DND-41 (cell line): ENCODE measurements around the gene LINC01488.

ENCODE experiments used
- ATAC-seq: fragments of 200-7000 bp; cut with Tn5 transposase; 3 replicates; pipeline ENCODE4 v1.9.1; 2021; ENCODE audit warnings: low read depth; ENCODE audit not compliant: insufficient read depth
- DNase-seq: peaks from one replicate; pipeline ENCODE4 v3.0.0-alpha.2; 2020
- H2AFZ ChIP-seq: 2 replicates; pipeline ENCODE4 v1.6.0; 2012; ENCODE audit warnings: low read depth, low read length
- H3K27ac ChIP-seq: 2 replicates; pipeline ENCODE4 v1.5.1; 2012; ENCODE audit warnings: low read length, inconsistent platforms
- H3K27me3 ChIP-seq: fragments of 200-600 bp; sonication (generic); 2 replicates; pipeline ENCODE4 v1.6.0; 2012; ENCODE audit warnings: low read length, mild to moderate bottlenecking, inconsistent platforms; ENCODE audit not compliant: insufficient read depth, poor library complexity
- H3K36me3 ChIP-seq: 2 replicates; pipeline ENCODE4 v1.5.1; 2012; ENCODE audit warnings: low read length, inconsistent platforms; ENCODE audit not compliant: insufficient read depth
- H3K4me1 ChIP-seq: 2 replicates; pipeline ENCODE4 v1.5.1; 2012; ENCODE audit warnings: mild to moderate bottlenecking, low read length; ENCODE audit not compliant: insufficient read depth
- H3K4me2 ChIP-seq: 2 replicates; pipeline ENCODE4 v1.6.0; 2012; ENCODE audit warnings: mild to moderate bottlenecking, moderate library complexity, low read length, inconsistent platforms; ENCODE audit not compliant: insufficient read depth
- H3K4me3 ChIP-seq, 2 experiments: fragments of 200-600 bp in 1 of 2; shearing (Covaris generic) in 1 of 2; 2 replicates each; pipeline ENCODE4 v1.5.1; 2012 to 2016; ENCODE audit warnings: inconsistent platforms in 2 of 2, low read length in 2 of 2, mild to moderate bottlenecking in 2 of 2, low read depth in 1 of 2, moderate library complexity in 1 of 2
- H3K79me2 ChIP-seq: 2 replicates; pipeline ENCODE4 v1.6.0; 2012; ENCODE audit warnings: low read length, inconsistent platforms; ENCODE audit not compliant: insufficient read depth
- H3K9ac ChIP-seq: 2 replicates; pipeline ENCODE4 v1.6.0; 2012; ENCODE audit warnings: low read depth, mild to moderate bottlenecking, inconsistent platforms, low read length, moderate library complexity
- H3K9me3 ChIP-seq: 2 replicates; pipeline ENCODE4 v1.5.1; 2012; ENCODE audit warnings: low read length, moderate library complexity, mild to moderate bottlenecking, inconsistent platforms; ENCODE audit not compliant: insufficient read depth, severe bottlenecking
- H4K20me1 ChIP-seq: 2 replicates; pipeline ENCODE4 v1.6.0; 2012; ENCODE audit warnings: low read length; ENCODE audit not compliant: insufficient read depth
- EZH2 ChIP-seq: IDR thresholded peaks from 3 replicates; pipeline ENCODE4 v1.6.1; 2012; ENCODE audit warnings: borderline replicate concordance, low read depth, mild to moderate bottlenecking, moderate library complexity, low read length, inconsistent platforms; ENCODE audit not compliant: severe bottlenecking
- TF ChIP-seq, protein P1 (sequence below): IDR thresholded peaks from 2 replicates; pipeline ENCODE4 v1.5.1; 2012; ENCODE audit warnings: borderline replicate concordance, low read length, moderate library complexity, mild to moderate bottlenecking; ENCODE audit not compliant: poor library complexity, severe bottlenecking; ENCODE audit errors: extremely low read depth

Gene LINC01488

GRCh38 chr11:69509381-69509780 is 27.9 kb downstream of the LINC01488 start:
- TF ChIP-seq, protein P1, sequence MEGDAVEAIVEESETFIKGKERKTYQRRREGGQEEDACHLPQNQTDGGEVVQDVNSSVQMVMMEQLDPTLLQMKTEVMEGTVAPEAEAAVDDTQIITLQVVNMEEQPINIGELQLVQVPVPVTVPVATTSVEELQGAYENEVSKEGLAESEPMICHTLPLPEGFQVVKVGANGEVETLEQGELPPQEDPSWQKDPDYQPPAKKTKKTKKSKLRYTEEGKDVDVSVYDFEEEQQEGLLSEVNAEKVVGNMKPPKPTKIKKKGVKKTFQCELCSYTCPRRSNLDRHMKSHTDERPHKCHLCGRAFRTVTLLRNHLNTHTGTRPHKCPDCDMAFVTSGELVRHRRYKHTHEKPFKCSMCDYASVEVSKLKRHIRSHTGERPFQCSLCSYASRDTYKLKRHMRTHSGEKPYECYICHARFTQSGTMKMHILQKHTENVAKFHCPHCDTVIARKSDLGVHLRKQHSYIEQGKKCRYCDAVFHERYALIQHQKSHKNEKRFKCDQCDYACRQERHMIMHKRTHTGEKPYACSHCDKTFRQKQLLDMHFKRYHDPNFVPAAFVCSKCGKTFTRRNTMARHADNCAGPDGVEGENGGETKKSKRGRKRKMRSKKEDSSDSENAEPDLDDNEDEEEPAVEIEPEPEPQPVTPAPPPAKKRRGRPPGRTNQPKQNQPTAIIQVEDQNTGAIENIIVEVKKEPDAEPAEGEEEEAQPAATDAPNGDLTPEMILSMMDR = no peak
- TF ChIP-seq EZH2 = no peak
- Histone ChIP-seq H3K27me3 (no peaks in the 10 kb centered on the region), H3K9ac (no peak overlapping the region), H3K4me3 (no peak overlapping the region), H2AFZ (no peak overlapping the region), H3K4me2 (no peak overlapping the region), H3K36me3 (no peaks in the 10 kb centered on the region), H3K27ac (no peak overlapping the region), H4K20me1 (no peaks in the 10 kb centered on the region; the same call in 1 of the 2 replicates), H3K4me1 (no peaks in the 10 kb centered on the region), H3K79me2 (no peaks in the 10 kb centered on the region), H3K9me3 (no peaks in the 10 kb centered on the region)
- DNase-seq (no peak), ATAC-seq (no peak)

DNA sequence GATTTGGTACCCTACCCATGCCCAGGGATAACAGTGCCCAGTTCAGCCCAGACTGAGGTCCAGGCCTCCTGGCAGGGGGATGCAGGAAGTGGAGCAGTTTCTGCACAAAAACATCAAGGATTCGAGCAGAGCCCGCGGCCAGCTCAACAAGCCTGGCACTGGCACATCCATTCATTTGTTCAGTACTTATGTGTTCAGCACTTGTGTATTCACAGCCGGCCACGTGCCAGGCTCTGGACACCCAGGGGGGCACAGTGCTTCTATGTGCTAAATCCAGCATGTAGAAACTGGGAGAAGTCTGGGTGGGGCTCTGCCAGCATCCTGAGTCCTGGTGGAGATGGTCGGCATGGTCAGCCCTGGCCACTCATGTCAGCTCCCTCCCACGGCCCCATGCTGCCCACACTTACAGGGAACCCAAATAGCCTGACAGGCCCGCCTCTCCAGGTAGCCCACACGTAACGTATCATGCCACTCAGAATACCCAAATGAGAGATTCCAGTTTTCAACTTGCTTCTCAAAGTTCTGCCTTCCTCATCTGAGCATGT is 28.5 kb downstream of the LINC01488 start:
- Histone ChIP-seq H4K20me1 (no peaks in the 10 kb centered on the region; the same call in 1 of the 2 replicates), H3K4me1 (no peaks in the 10 kb centered on the region), H3K9ac (no peak overlapping the region), H3K9me3 (no peaks in the 10 kb centered on the region), H3K4me3 (no peak overlapping the region), H2AFZ (no peak overlapping the region), H3K36me3 (no peaks in the 10 kb centered on the region), H3K4me2 (no peak overlapping the region), H3K27ac (no peak overlapping the region), H3K79me2 (no peaks in the 10 kb centered on the region), H3K27me3 (no peaks in the 10 kb centered on the region)
- ATAC-seq = no peak
- TF ChIP-seq EZH2 = no peak
- TF ChIP-seq, protein P1 = no peak
- no peak for DNase-seq

DNA sequence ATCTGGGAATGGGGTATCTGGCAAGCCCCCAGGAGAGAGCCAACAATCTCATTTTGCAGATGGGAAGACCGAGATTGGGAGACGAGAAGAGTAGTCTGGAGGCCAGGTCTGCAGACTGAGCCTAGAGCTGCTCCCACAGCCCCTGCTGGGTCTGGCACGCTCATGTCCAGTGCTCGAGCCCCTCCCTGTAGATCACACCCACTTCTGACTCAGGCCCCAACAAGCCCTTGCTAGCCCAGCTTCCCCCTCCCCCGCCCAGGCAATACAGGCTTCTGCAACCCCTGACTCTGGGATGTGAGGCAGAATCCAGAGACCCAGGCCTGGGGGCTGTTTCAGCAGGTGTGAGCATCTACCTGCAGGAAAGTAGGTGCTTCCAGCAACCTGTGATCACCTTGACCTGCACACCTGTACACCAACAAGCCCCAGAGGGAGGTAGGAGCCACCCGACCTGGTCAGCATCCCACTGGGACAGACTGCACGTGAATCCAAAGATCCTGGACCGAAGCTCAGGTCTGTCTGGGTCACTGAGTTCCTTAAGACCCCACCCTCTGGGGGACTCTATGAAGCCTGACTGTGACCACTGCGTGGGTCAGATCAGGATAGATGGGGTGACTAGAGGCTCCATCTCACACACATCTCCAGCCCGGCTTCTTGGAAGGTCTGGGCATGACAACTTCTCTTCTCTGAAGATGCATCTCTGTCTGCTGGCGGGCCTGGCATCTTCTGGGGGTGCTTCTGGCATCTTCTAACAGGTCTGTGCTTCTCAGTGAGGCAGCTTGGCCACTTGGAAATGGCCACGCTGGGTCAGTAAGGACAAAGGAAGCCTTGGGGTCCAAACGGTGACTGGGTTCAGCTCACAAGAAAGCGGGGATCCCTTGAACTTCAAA is 29.3 kb downstream of the LINC01488 start:
- Histone ChIP-seq H2AFZ (no peak overlapping the region), H4K20me1 (no peaks in the 10 kb centered on the region; the same call in 1 of the 2 replicates), H3K27ac (no peak overlapping the region), H3K79me2 (no peaks in the 10 kb centered on the region), H3K4me2 (no peak overlapping the region), H3K36me3 (no peaks in the 10 kb centered on the region), H3K27me3 (no peaks in the 10 kb centered on the region), H3K9me3 (no peaks in the 10 kb centered on the region), H3K4me3 (no peak overlapping the region), H3K9ac (no peak overlapping the region), H3K4me1 (no peaks in the 10 kb centered on the region)
- TF ChIP-seq, protein P1 = no peak
- TF ChIP-seq EZH2 = no peak
- DNase-seq (no peak), ATAC-seq (no peak)
